H1 (cell line): ENCODE data around the gene NLRP10. TPM values are rescaled to one million over a fixed set of nuclear protein-coding genes. Genes with fewer than 3 reads are reported as not detected.

Source experiments
- ATF3 ChIP-seq: IDR thresholded peaks from 2 replicates; pipeline ENCODE4 v1.6.1; 2011; ENCODE audit warnings: low read depth, mild to moderate bottlenecking, low read length; ENCODE audit not compliant: insufficient read depth
- CHD7 ChIP-seq: fragments of 300-600 bp; sonication (generic); IDR thresholded peaks from 2 replicates; pipeline ENCODE4 v1.7.1; 2012; ENCODE audit warnings: low read length, moderate library complexity, mild to moderate bottlenecking, inconsistent platforms; ENCODE audit not compliant: insufficient replicate concordance
- JUN ChIP-seq: IDR thresholded peaks from 2 replicates; pipeline ENCODE4 v1.6.1; 2011; ENCODE audit warnings: low read depth, mild to moderate bottlenecking, improper control_type of control experiment, low read length
- RAD21 ChIP-seq, 2 experiments: IDR thresholded peaks in 1 of 2; conservative IDR thresholded peaks in 1 of 2; 2 replicates each; pipeline ENCODE4 v1.6.1; 2011; ENCODE audit warnings: low read depth in 2 of 2, low read length in 2 of 2, improper control_type of control experiment in 1 of 2, inconsistent platforms in 1 of 2, mild to moderate bottlenecking in 1 of 2, moderate library complexity in 1 of 2
- SAP30 ChIP-seq: fragments of 300-600 bp; sonication (generic); IDR thresholded peaks from 2 replicates; pipeline ENCODE4 v1.7.1; 2012; ENCODE audit warnings: low read length, moderate library complexity, mild to moderate bottlenecking, inconsistent platforms; ENCODE audit not compliant: insufficient read depth, insufficient replicate concordance
- SIN3A ChIP-seq, 2 experiments: IDR thresholded peaks in 1 of 2; conservative IDR thresholded peaks in 1 of 2; 2 replicates each; pipeline ENCODE4 v1.6.1; 2011 to 2012; ENCODE audit warnings: low read length in 2 of 2, improper control_type of control experiment in 1 of 2, low read depth in 1 of 2, mild to moderate bottlenecking in 1 of 2
- YY1 ChIP-seq: IDR thresholded peaks from 2 replicates; pipeline ENCODE4 v1.6.1; 2011; ENCODE audit warnings: low read depth, mild to moderate bottlenecking, low read length
- polyA plus RNA-seq, 7 experiments: library from polyadenylated mRNA; depleted of rRNA in 3 of 7; stranded (reverse) in 5 of 7; unstranded in 2 of 7; fragments of >200 nt in 5 of 7; fragments of 200-250 nt in 2 of 7; gene quantifications; 1 replicate in 5 of 7; 2 replicates in 1 of 7; 4 replicates in 1 of 7; pipeline versions ENCODE4 v1.2.1 to v1.2.3, GENCODE V29; 2011 to 2013; ENCODE audit warnings: missing spikeins in 2 of 7, mixed read lengths in 2 of 7
- total RNA-seq: library from RNA; stranded (reverse); fragmentation: NEBNext Ultra II Directional; extraction: Animal tissue kit (Norgen Biotek cat#: 25700); gene quantifications from 2 replicates; pipeline ENCODE4 v1.2.1, GENCODE V29; 2021

Gene NLRP10
- total and polyA plus RNA-seq, 2 of the 8 experiments (the other 6 are each of a cell fraction or from before 2014, with no cell fraction given) = 0.71 TPM; not detected in 1

- TF ChIP-seq SAP30 (no peak), ATF3 (no peak), YY1 (no peak), RAD21 (IDR thresholded peaks at IDR 0.05 in 1 of 2, conservative IDR thresholded peaks at IDR 0.05 in 1 of 2; ENCODE audit: low read depth in 2 of 2, low read length in 2 of 2) (no peak), CHD7 (no peak), SIN3A (conservative IDR thresholded peaks at IDR 0.05 in 1 of 2, IDR thresholded peaks at IDR 0.05 in 1 of 2; ENCODE audit: low read depth in 1 of 2, low read length in 2 of 2) (no peak), JUN (no peak)
Measured at GRCh38 chr11:7983832-7984590, 18.8 kb upstream of the NLRP10 start (continued).
